A549 (cell line): ENCODE measurements around the gene ARTN.

Source experiments
- CEBPB ChIP-seq, 2 experiments: fragments of >200 bp in 1 of 2; sonication (Bioruptor Twin) in 1 of 2; formaldehyde crosslinking in 1 of 2; IDR thresholded peaks; 2 replicates each; pipeline ENCODE4 v1.6.1; 2012 to 2016
- CHD4 ChIP-seq: fragments of 200-600 bp; sonication (generic); IDR thresholded peaks from 2 replicates; pipeline ENCODE4 v1.6.1; 2016; ENCODE audit warnings: antibody characterized with exemption, mild to moderate bottlenecking, borderline replicate concordance
- KDM1A ChIP-seq: fragments of 200-600 bp; sonication (generic); IDR thresholded peaks from 2 replicates; pipeline ENCODE4 v1.6.1; 2016; ENCODE audit warnings: low read depth, mild to moderate bottlenecking

DNA sequence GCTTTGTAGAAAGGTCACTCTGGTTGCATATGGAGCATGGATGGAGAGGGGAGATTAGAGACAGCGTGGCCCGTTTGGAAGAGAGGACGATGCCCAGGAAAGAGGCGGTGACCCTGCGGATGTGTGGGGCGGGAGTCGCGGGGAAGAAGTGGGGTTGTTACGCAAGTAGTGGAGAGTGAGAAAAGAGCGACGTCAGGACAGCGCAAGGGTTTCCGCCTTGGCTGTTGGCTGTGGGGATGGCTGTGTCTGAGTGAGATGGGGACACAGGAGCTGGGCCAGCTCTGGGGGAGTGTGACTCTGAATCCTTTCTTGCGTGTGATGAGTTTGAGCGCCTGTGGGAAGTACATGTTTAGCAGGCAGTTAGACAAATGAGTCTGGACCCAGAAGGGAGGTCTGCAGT, 49.2 kb downstream of the ARTN start:
- TF ChIP-seq CEBPB (IDR thresholded peaks at IDR 0.05) (no peak), CHD4 (no peak), KDM1A (no peak)
